Endothelial cell of hepatic sinusoid (primary cell): ENCODE data around the gene KARS1.
"Not testable (repeated sequence)": the region's sequence is repeated elsewhere in the genome, so short reads cannot be mapped to it uniquely, and the experiment has no call there.

Source experiments
- in situ Hi-C: cut with HindIII; loops from 2 replicates; pipeline ENCODE4 v1.10.0; 2017; ENCODE audit warnings: low sequenced_read_pairs

Gene KARS1

DNA sequence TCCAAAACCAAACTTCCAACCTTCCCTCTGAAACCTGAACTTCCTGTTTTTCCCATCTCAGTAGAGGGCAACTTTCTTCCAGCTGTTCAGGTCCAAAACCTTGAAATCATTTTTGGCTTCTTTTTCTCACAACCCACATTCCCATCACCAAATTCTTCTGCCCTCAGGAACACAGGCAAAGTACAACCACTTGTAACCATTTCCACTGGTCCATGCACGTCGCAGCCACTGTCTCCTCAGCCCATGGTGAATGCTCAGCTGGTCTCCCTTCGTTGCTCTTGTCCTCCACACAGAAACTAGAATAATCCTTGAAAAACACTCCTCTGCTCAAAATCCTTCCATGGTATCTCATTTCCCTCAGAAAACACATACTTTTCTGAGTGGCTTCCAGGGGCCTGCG, 20.7 kb downstream of the KARS1 start:
- in situ Hi-C loops = no loop called here

DNA sequence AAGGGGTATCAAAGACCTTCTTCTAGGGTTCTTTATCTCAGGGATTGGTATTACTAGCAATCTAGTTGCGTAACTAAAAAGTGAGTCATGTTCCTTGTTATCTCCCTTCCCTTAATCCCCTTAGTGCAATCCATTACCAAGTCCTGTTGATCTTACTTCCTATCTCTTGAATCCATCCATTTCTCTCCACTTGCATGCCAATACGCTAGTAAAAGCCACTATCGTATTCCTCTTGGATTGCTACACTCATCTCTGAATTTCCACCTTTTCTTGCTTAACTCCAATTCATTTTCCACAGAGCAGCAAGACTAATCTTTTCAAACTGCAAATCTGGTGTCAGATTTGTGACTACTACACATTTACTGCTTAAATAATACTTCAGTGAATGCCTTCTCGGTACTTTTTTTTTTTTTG, 22.5 kb downstream of the KARS1 start:
- in situ Hi-C loops = no loop called here

DNA sequence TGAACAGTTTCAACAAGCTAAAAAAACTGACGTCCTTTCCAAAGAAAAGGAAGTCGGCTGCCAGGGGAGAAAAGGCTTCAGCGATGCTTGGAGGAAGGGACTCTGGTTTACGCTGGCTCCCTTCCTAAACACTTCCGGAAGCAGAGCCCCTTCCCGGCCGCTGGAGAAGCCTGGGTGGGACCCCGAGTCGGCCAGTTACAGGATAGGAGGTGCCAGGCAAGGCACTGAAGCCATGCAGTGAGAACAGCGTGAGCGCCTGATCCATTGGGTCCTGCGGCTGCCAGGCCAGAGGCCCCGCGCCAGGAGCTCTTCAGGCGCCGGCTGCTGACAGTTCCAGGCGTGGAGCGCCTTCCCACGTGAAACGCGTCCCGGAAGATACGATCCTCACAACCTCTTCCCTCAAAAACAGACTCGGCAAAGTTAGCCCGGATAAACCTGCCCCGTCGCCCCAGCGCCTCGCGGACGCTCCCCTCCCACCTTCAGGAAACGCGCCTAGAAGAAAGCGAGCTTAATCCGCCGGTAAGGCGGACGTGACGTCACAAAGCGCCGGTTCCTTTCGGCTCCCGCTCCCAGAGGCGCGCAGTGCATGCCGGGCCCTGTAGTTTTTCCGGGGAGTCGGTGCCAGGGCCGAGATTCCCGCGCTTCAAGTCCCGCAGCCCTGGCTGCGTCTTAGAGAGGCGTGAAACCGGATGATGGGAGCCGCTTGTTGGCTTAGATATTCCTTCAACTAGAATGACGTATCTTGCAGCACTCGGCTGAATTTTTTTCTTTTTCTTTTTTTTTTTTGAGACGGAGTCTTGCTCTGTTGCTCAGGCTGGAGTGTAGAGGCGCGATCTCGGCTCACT, 24.5 kb downstream of the KARS1 start, which contains the start of gene ADAT1:
TSS of gene ADAT1 (minus strand) at position 521 of the 845 bp plus-strand sequence. CDS start 2,482 bp downstream, outside the sequence.
- in situ Hi-C loops = no loop called here

DNA sequence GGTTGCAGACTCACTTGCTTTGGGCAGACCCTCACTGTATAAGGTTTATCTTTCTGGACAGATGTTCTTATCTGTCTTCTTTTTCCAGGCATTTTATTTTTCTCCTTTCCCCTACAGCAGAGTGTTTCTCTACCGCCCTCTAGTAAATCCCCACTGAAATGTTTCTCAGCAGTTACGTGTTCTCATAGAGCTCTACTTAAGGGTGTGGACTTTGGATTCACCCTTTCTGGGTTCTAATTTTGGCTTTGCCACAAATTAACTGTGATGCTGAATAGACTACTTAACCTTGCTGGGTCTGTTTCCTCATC, 26.3 kb downstream of the KARS1 start:
- in situ Hi-C loops = no loop called here

DNA sequence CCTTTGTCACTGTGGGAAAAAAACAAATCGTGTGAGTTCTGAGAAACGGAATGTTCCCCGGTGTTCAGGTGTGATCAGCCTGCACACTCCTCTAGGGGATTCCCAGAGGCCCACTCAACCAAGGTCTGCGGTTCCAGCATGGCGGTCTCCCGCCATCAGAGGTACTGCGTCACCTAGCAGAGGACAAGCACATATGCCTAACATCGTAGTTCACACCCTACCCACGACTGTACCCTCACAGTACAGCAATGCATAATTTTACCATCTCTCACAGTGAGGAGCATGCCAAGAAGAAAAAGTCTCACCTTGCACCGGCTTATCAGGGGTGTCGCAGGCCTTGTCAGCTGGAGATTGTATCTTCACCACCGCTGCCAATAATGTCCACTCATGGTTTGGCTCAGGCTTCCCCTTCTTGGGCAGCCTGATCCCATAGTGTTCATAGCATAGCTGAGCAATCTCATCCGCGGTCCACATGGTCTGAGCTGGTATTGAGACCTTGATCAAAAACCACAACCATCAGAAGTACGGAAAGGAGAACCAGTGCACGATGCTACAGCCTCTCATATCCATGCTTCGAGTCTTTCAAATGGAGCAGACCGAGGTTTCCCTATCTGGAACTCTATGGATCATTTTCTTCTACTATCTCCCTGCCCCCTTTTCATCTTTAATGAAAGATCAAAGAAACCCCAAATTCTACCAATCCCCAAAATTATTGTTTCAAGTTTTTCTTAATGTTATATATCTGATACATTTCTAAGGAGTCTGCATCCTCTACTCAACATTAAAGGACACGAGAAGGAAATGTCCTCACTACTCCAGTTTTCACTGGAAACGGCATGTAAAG, 26.9 kb downstream of the KARS1 start:
- in situ Hi-C loops = no loop called here

DNA sequence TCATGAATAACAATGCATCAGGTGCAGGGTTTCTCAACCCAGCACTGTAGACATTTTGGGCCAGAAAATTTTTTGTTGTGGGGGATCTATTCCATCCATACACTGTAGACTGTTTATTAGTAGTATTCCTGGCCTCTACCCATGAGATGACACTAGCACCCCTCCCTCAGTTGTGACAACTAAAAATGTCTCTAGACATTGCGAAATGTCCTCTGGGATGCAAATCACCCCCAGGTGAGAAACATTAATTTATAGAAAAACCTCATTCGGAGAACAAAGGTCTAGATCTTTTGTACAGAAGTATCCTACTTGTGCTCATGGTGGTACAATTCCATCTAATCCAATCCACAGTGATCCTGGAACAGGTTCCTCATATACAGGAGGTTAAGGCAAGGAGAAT, 28.7 kb downstream of the KARS1 start:
- in situ Hi-C loops = no loop called here

DNA sequence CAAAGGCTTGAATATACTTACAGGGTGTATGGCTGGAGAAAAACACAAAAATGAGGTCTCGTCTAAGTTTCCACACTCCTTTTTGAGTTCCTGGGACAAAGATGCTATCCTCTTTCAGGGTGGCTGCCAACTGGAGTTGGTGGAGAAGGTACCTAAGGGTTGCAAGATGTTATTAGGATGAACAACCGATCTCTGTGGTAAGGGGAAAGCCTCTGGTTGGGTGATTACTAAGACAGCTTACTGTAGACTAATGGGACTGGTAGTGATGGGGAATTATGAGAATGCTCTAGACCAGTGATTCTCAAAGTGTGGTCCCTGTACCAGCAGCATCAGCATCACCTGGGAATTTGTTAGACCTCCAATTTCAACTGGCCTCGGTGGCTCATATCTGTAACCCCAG, 30.3 kb downstream of the KARS1 start:
- in situ Hi-C loops = no loop called here

DNA sequence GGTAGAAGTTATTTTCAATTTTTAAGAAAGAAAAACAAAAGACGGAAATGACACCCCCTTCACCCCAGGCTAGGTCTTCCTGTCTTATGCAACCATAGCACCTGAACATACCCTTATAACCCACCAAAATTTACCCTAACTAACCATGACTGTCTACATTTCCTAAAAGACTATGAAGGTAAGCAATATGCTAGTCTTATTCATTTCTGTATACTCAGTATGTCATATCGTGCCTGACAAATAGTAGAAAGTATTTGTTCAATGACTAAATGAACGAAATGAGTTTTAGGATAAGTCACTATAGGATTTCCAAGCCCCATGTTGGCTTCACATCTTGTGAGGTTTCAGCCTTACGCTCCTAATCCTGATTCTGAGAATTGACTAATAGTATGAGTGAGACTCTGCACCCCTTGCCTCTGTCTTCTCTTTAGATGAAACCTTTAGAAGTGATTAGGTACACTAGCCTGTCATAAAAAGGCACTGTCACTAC, 30.9 kb downstream of the KARS1 start:
- in situ Hi-C loops = no loop called here

DNA sequence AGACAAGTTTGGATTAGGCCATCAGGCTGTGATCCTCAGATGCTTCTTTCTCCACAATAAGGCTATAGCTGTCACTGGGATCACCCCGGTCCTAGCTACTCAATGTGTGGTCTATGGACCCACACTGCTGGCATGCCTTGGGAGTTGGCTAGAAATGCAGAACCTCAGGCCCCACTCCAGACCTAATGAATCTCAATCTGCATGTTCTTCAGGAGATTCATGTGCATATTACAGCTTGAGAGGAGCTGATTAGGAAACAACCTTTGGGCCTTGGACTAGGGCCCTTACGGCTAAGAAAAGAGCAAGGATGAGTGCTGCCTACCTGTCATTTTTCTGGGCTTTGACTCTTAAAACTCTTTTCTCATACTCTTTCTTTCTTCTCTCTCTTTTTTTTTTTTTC, 31.8 kb downstream of the KARS1 start:
- in situ Hi-C loops = no loop called here

DNA sequence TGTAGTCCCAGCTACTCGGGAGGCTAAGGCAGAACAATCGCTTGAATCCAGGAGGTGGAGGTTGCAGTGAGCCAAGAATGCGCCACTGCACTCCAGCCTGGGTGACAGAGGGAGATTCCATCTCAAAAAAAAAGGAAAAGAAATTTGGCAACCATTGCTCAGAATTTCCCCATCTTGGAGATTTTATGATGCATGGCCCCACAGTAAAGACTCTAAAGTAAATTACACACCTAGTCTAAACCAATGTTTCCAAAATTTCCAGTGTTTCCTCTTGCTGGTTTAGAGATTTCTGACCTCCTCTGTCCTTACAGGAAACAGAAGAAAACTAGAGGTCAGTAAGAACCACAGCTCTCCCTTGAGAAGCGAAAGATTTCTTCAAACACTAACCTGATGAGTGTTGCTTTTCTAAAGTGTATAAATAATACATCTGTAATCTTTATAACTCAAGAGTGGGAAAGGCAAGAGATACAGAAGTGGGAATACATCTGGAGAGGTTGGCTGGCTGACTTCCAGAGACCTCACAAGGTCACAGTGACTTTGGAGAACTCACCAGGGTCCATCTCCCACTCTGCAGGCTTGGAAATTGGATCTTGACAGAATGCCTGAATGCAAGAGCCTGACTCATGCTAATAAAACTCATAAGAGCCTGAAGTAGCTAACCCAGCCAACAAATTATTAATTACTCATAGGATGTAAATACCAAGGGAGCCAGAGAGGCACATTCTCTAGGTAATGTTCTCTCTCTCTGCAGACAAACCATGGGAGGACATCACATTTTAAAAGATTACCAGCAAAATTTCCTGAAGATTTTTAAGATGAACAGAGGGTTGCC, 33.2 kb downstream of the KARS1 start:
- in situ Hi-C loops = no loop called here

DNA sequence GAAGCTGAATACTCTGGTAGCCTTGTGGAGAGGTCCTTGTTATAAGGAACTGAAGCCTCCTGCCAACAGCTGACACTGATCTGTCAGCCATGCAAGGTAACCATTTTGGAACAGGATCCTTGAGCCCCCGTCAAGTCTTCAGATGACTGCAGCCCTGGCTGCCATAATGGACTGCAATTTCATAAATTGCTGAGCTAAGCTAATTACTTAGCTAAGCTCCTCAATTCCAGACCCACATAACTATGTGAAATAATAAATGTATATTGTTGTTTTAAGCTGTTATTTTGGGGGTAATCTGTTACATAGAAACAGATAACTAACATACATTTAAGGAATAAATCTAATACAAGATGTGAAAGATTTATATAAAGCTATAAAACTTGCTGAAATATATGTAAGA, 41.0 kb downstream of the KARS1 start:
- in situ Hi-C loops = no loop called here

DNA sequence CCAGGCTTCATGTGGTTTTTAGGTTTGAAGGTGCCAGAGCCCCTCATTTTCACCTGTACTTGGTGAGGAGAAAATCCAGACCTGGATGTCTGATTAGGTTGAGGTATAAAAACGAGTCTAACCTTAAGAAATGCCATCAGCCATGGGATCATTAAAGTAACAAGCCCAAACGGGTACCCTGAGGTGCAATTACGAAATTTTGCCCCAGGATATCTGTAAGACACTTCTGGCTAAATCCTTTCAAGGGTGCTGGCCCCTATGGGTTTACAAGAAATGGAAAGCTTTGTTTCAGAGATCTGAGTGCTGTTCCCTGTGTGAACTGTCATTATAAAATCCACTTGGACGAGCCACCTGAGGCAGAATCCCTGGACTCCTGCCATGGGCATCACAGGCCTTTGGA, 44.2 kb downstream of the KARS1 start:
- in situ Hi-C loops = no loop called here

DNA sequence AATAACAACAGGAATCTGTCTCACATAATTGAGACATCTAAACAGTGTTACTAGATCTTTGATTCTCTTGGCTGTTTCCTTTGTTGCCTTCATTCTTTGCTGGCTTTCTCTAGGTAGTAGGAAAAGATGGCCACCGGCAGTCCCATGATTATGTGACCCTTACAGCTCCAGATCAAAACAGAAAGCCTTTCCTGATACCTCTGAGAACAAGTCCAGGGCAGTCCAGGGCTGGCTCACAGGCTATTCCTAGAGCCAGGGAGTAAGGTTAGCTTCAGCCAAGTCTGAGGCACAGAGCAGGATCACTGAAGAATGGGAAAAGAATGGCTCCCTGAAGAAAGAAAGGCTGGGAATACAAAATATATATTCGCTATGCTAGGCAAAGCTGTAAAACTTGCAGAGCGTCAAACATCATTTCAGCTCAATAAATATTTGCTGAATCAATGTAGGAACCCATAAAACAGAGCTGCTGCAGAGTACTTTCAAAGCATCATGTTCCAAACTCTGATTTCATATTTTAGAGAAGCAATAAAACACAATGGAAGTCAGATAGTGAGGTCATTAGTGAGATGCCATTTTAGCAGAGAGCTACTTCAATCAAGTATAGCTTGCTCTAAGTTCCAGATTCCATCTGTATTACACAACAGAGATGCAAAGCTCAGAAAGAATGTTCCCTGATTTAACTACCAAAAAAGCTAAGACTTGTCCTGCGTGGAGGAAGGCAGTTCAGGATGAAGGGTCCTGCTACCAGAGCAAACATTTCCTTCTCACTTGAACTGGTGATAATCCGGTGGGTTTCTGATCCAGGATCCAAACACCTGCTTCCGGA, 47.8 kb downstream of the KARS1 start:
- in situ Hi-C loops = no loop called here

DNA sequence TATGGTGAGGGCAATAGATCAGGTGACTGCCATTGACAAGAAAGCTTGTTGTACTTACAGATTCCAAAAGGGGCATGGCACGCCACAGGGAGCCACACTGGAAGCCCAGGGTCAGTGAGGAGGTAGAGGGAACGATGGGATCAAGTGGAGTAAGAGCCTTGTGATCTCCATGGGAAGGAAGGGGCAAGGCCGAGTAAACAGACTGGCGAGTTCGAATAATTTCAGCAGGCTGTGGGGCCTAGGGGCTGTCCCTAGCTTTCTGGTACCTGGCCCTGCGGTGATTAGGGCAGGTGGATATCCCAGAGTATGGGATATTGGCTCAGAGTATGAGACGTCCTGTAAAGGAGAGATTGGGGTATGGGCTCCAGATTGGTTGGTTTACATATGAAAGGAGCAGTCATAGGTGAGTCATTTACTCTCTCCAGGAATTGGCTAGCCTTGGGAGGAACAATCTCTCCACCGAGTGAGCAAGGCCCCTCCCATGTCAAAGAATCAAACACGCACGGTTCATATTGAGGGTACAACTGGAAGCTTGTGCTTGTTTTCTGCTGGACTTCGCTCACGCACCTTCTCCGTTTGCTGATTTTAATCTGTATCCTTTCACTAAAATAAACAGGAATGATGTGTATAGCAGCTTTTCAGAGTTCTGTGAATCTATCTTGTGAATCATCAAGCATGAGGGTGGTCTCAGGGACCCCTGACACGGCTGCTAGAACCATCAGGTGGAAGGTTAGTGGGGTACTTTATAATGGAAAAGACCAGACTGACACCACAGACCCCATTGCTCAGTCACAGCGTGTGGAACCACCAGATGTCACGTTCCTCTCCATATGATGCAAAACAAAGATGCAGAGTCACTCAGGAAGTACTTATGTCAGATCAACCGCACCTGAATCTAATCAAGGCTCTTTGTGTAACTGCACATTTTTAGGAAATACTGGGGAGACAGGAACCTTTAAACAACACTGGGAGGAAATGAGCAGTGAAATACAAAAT, 53.3 kb downstream of the KARS1 start:
- in situ Hi-C loops = no loop called here

DNA sequence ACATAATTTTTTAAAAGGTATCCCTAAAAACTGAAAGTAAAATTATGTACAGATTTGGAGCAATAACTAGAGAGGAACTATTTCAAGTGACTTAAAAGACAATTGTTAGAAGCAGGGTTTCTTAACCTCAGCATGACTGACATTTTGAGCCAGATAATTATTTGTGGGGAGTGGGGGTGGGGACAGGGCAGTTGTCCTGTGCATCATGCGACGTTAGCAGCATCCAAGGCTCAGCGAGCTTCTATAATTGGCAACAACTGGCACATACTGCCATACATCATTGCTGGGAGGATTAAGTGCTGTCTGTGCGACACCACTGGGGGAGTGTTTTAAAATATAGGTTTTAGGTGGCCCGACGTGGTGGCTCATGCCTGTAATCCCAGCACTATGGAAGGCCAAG, 54.2 kb downstream of the KARS1 start:
- in situ Hi-C loops = no loop called here

DNA sequence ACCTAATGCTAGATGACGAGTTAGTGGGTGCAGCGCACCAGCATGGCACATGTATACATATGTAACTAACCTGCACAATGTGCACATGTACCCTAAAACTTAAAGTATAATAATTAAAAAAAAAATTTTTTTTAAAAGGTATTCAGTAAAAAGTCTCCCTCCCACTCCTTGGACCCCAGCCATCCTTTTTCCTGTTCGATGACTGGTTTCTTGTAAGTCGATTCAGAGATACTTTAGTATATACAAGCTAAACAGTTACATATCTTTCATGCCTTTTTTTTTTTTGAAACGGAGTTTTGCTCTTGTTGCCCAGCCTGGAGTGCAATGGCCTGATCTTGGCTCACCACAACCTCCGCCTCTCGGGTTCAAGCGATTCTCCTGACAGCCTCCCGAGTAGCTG, 55.5 kb downstream of the KARS1 start:
- in situ Hi-C loops = not testable (repeated sequence)

DNA sequence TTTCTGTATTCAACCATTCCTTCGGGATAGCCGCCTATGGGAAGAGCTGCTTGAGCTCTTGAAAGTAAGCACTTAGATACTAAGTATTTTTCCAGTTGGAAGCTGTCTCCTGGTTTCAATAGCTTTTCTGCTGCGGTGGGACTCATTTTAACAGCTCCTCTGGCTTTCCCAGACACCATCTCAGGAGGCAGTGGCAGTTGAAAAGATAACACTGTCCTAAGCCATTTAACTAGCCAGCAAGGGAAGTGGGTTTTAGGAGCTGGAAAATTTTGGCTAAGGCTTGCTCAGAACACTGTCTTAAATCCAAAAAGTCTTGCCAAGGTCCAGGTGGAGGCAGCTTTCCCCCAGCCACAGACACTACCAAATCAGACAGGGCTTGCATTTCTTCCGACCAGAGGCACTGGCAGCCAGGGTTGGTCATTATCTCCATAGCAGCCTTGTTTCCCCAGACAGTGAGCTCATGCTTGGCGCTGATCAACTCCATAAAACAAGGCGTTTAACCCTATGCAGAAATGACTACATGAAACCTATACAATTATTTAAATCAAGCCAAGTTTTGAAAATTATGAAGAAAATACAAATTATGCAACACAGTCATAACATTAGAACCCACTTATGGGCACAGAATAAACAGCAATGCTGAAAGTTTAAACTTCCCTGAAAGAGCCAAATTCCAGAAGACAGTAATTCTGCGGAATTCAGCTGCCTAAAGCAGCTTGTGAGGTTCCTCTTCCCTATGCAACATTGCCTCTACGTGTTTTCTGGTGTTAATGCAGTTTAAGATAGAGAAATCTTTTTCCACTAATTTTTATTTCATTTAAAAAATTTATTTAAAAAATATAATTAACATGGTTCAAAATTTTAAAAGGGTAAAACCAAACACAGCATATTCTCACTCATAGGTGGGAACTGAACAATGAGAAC, 56.3 kb downstream of the KARS1 start:
- in situ Hi-C loops = no loop called here

DNA sequence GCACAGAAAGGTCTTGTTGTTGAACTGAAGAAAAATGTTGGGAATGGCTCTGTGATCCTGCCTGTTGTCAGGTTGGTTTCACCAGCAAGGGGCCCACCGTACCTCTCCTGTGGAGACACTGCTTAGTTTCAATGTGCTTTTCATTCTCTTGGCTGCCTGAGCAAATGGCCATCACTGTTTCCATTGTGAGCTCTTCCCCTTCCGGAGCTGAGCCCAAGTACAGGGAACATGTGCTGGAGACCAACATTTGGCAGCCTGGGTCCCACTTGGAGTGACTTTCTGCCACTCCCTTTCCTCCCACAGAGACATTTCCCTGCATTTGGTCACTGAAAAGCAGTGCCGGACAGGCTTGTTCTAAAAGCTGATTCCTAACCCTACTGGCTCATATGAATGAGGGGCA, 58.2 kb downstream of the KARS1 start:
- in situ Hi-C loops = no loop called here
